B cell (primary cell): ENCODE measurements around the gene TBC1D22A. TPM values are rescaled to one million over a fixed set of nuclear protein-coding genes. Genes with fewer than 3 reads are reported as not detected.

ENCODE experiments used
- ATAC-seq: fragments of 200-7000 bp; cut with Tn5 transposase; one replicate; pipeline ENCODE4 v1.10.0; 2021; ENCODE audit warnings: low read depth, mild to moderate bottlenecking, moderate number of reproducible peaks, moderate library complexity
- CTCF ChIA-PET: fragments of 350-600 bp; sonication (Branson Sonifier 250); formaldehyde crosslinking; loops from one replicate; lab custom pipeline; 2021; ENCODE audit warnings: antibody characterized with exemption, inconsistent platforms; lab: Charles Lee
- POLR2A ChIA-PET: fragments of 350-600 bp; sonication (Branson Sonifier 250); formaldehyde crosslinking; loops from one replicate; lab custom pipeline; 2021; ENCODE audit warnings: antibody characterized with exemption; lab: Charles Lee
- DNase-seq: peaks from one replicate; pipeline ENCODE4 v3.0.0; 2013
- H2AFZ ChIP-seq: 2 replicates; pipeline ENCODE4 v1.6.1; 2012; ENCODE audit warnings: mild to moderate bottlenecking, low read depth, low read length; ENCODE audit not compliant: insufficient read depth, poor library complexity, severe bottlenecking
- H3K27ac ChIP-seq, 2 donors: 1 replicate in 1 of 2; 2 replicates in 1 of 2; pipeline ENCODE4 v1.5.1; 2012 to 2013; ENCODE audit warnings: low read length in 2 of 2, mild to moderate bottlenecking in 2 of 2, moderate library complexity in 1 of 2
- H3K27me3 ChIP-seq, 4 experiments: fragments of 200-600 bp in 1 of 4; sonication (generic) in 1 of 4; replicated peaks in 1 of 4; 1 replicate in 2 of 4; 2 replicates in 2 of 4; pipeline versions ENCODE4 v1.6.1 to v1.7.0; 2013 to 2016; ENCODE audit warnings: low read length in 3 of 4, mild to moderate bottlenecking in 2 of 4, mixed read lengths in 1 of 4, moderate library complexity in 1 of 4; ENCODE audit not compliant: insufficient read depth in 4 of 4, control insufficient read depth in 3 of 4; ENCODE audit errors: control extremely low read depth in 1 of 4
- H3K36me3 ChIP-seq, 2 experiments: replicated peaks in 1 of 2; 1 replicate in 1 of 2; 2 replicates in 1 of 2; pipeline versions ENCODE4 v1.6.1 to v1.7.1; 2013; ENCODE audit warnings: low read length in 1 of 2; ENCODE audit not compliant: insufficient read depth in 2 of 2, control insufficient read depth in 1 of 2; ENCODE audit errors: control extremely low read depth in 1 of 2, extremely low read depth in 1 of 2
- H3K4me1 ChIP-seq, 2 donors: fragments of 200-600 bp in 1 of 2; sonication (generic) in 1 of 2; 1 replicate in 1 of 2; 2 replicates in 1 of 2; pipeline versions ENCODE4 v1.5.1 to v1.6.1; 2013 to 2017; ENCODE audit warnings: low read length in 2 of 2; ENCODE audit not compliant: control insufficient read depth in 2 of 2, insufficient read depth in 2 of 2
- H3K4me2 ChIP-seq: replicated peaks from 2 replicates; pipeline ENCODE3; 2012; ENCODE audit warnings: mild to moderate bottlenecking, low read depth, low read length; ENCODE audit not compliant: poor library complexity, severe bottlenecking
- H3K4me3 ChIP-seq, 5 experiments: fragments of 200-600 bp in 1 of 5; sonication (generic) in 1 of 5; 1 replicate in 3 of 5; 2 replicates in 2 of 5; pipeline versions ENCODE4 v1.5.1 to v1.7.0; 2011 to 2016; ENCODE audit warnings: low read length in 4 of 5, mild to moderate bottlenecking in 4 of 5, low read depth in 2 of 5, control low read depth in 1 of 5, moderate library complexity in 1 of 5; ENCODE audit not compliant: insufficient read depth in 1 of 5; ENCODE audit errors: control extremely low read depth in 1 of 5, extremely low read depth in 1 of 5
- H3K79me2 ChIP-seq: fragments of 200-600 bp; sonication (generic); one replicate; pipeline ENCODE4 v1.6.0; 2016; ENCODE audit warnings: low read length; ENCODE audit not compliant: control insufficient read depth, insufficient read depth
- H3K9ac ChIP-seq: fragments of 200-600 bp; sonication (generic); 2 replicates; pipeline ENCODE4 v1.6.1; 2017; ENCODE audit warnings: mild to moderate bottlenecking, low read length, moderate library complexity
- H3K9me3 ChIP-seq, 3 donors: one replicate each; pipeline versions ENCODE4 v1.6.1 to v1.7.1; 2013; ENCODE audit warnings: low read length in 2 of 3; ENCODE audit not compliant: control insufficient read depth in 2 of 3, insufficient read depth in 1 of 3; ENCODE audit errors: control extremely low read depth in 1 of 3
- H4K20me1 ChIP-seq: 2 replicates; pipeline ENCODE4 v1.6.0; 2012; ENCODE audit warnings: mild to moderate bottlenecking, low read length; ENCODE audit not compliant: insufficient read depth, control insufficient read depth, poor library complexity, severe bottlenecking
- H3K27ac Mint-ChIP-seq: one replicate; pipeline ENCODE4 v1.8.0; 2021; ENCODE audit warnings: mixed read lengths
- H3K27me3 Mint-ChIP-seq: one replicate; pipeline ENCODE4 v1.8.0; 2021; ENCODE audit warnings: mixed read lengths
- H3K4me1 Mint-ChIP-seq: one replicate; pipeline ENCODE4 v1.8.0; 2021; ENCODE audit warnings: mixed read lengths
- H3K4me3 Mint-ChIP-seq: one replicate; pipeline ENCODE4 v1.8.0; 2021; ENCODE audit warnings: mixed read lengths
- H3K9me3 Mint-ChIP-seq: one replicate; pipeline ENCODE4 v1.8.0; 2022; ENCODE audit warnings: mixed read lengths; ENCODE audit not compliant: insufficient read depth
- EZH2 ChIP-seq: IDR thresholded peaks from 2 replicates; pipeline ENCODE4 v1.6.1; 2012; ENCODE audit warnings: borderline replicate concordance, low read depth, mild to moderate bottlenecking, moderate library complexity, low read length; ENCODE audit not compliant: insufficient read depth, poor library complexity, severe bottlenecking
- WGBS: methylation state at CpG from one replicate; pipeline ENCODE4 v1.1.5; 2013; ENCODE audit warnings: missing lambda C conversion rate; ENCODE audit not compliant: insufficient coverage; 5-methylcytosine and 5-hydroxymethylcytosine counted together
- intact Hi-C: fragments of 100-400 bp; cut with micrococcal nuclease; formaldehyde crosslinking; loops from one replicate; pipeline ENCODE4 v1.10.0; 2022
- polyA plus RNA-seq: library from polyadenylated mRNA; depleted of rRNA; stranded (reverse); fragments of >200 nt; gene quantifications from 2 replicates; pipeline ENCODE4 v1.2.3, GENCODE V29; 2012
- total RNA-seq, 2 donors: library from RNA; stranded (reverse); fragments of 120-200 nt in 1 of 2; gene quantifications; 1 replicate in 1 of 2; 2 replicates in 1 of 2; pipeline versions ENCODE4 v1.2.3 to v1.2.4, GENCODE V29; 2013 to 2022
- TF ChIP-seq, protein P1 (sequence below): fragments of 200-600 bp; IDR thresholded peaks from one replicate; pipeline ENCODE4 v1.8.0; 2022; ENCODE audit warnings: antibody characterized with exemption, mild to moderate bottlenecking

TBC1D22A gene
- total and polyA plus RNA-seq, 2 donors (not counting 1 experiment from before 2014, with no cell fraction given) = 73.8 to 128 TPM

DNA sequence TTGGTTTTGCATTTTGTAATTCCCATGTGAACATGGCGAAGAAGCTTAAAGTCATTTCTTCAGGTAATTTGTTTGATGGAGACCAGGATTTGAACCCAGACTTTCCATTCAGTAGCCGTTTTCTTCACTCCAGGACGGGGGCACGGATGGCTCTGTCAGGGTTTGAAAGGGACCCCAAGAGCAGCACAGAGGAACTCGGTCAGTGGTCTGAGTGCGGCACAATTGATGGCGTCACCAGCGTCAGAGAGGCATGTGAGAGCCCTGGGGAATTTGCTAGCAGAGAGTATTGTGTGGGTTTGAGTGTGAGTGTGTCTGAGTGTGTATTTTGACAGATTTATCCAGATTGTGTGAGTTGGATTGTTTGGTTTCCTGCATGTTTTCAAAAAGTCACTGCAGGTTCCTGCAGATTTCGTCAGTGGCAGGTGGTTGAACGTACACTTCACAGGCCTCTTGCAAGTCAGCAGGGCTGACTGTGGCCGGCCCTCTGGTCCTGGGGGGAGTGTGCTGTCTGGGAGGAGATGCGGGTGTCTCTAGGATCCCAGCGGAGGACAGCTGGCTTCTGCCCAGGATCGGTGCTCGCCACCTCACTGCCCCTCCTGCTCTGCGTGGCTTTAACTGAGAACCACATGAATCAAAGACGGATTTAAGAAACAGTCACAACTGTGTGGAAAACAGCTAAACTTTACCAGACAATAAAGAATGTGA is 199.3 kb downstream of the TBC1D22A start:
- no peaks in the 10 kb centered on the region for H3K9me3 Mint-ChIP-seq
- CTCF ChIA-PET = no interaction called here
- no peaks in the 10 kb centered on the region for H3K9me3 ChIP-seq
- POLR2A ChIA-PET = no interaction called here
- no peaks in the 10 kb centered on the region for H3K27me3 ChIP-seq
- H4K20me1 ChIP-seq = peaks cover 91% of the 10 kb centered on the region
- H3K27me3 Mint-ChIP-seq = no peaks in the 10 kb centered on the region
- no peak overlapping the region for H3K9ac ChIP-seq
- peaks cover 8% of the 10 kb centered on the region for H3K4me1 Mint-ChIP-seq
- no peak overlapping the region for H3K27ac Mint-ChIP-seq
- H3K36me3 ChIP-seq = peaks cover 0 to 49% of the 10 kb centered on the region in 2 experiments
- no peak overlapping the region for H2AFZ ChIP-seq
- DNase-seq (no peak), ATAC-seq (no peak)
- intact Hi-C loops = no loop called here
- H3K4me3 ChIP-seq = no peak overlapping the region
- H3K4me3 Mint-ChIP-seq = no peak overlapping the region
- 96% methylated on average over 16 of the region's 17 CpGs for WGBS
- H3K4me1 ChIP-seq = no peaks in the 10 kb centered on the region
- no peak overlapping the region for H3K4me2 ChIP-seq
- peaks cover 95% of the 10 kb centered on the region for H3K79me2 ChIP-seq
- H3K27ac ChIP-seq = no peak overlapping the region
- TF ChIP-seq, protein P1, sequence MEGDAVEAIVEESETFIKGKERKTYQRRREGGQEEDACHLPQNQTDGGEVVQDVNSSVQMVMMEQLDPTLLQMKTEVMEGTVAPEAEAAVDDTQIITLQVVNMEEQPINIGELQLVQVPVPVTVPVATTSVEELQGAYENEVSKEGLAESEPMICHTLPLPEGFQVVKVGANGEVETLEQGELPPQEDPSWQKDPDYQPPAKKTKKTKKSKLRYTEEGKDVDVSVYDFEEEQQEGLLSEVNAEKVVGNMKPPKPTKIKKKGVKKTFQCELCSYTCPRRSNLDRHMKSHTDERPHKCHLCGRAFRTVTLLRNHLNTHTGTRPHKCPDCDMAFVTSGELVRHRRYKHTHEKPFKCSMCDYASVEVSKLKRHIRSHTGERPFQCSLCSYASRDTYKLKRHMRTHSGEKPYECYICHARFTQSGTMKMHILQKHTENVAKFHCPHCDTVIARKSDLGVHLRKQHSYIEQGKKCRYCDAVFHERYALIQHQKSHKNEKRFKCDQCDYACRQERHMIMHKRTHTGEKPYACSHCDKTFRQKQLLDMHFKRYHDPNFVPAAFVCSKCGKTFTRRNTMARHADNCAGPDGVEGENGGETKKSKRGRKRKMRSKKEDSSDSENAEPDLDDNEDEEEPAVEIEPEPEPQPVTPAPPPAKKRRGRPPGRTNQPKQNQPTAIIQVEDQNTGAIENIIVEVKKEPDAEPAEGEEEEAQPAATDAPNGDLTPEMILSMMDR = no peak
- no peak for TF ChIP-seq EZH2

DNA sequence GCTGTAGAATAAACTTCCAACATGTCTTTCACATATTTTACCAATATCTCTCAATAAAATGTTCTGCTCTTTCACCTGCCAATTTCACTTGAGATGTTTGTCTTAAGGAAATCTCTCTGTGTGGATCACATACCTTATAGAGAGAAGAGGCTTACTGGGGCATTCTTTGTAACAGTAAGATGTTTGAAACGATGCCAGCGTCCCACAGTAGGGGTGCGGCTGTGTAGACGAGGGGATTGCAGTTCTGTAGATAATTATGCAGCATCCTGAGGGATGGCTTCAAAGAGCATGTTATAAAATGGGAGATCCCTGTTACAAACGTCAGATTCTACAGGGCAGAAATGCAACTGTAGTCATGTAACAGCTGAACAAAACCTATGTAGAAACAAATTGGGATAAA is 200.0 kb downstream of the TBC1D22A start:
- ATAC-seq (no peak), DNase-seq (no peak)
- H3K9me3 Mint-ChIP-seq = no peaks in the 10 kb centered on the region
- Histone ChIP-seq H3K36me3 (peaks cover 0 to 46% of the 10 kb centered on the region in 2 experiments), H3K4me3 (no peak overlapping the region), H3K9me3 (no peaks in the 10 kb centered on the region), H3K9ac (no peak overlapping the region), H4K20me1 (peaks cover 91% of the 10 kb centered on the region), H2AFZ (no peak overlapping the region), H3K27me3 (no peaks in the 10 kb centered on the region), H3K4me2 (no peak overlapping the region), H3K79me2 (peaks cover 95% of the 10 kb centered on the region), H3K4me1 (no peaks in the 10 kb centered on the region), H3K27ac (no peak overlapping the region)
- 100% methylated on average over 3 of the region's 5 CpGs for WGBS
- no peak overlapping the region for H3K4me3 Mint-ChIP-seq
- CTCF ChIA-PET = interaction anchor here (0.7 kb wide), 1 partner anchor 70 kb away, joined by 4 read pairs; no protein-coding TSS in a partner anchor
- TF ChIP-seq EZH2 = no peak
- TF ChIP-seq, protein P1 = no peak
- H3K4me1 Mint-ChIP-seq = peaks cover 12% of the 10 kb centered on the region
- H3K27ac Mint-ChIP-seq = no peak overlapping the region
- POLR2A ChIA-PET = no interaction called here
- H3K27me3 Mint-ChIP-seq = no peaks in the 10 kb centered on the region
- intact Hi-C loops = no loop called here
